ENCODE data around the gene OR9G4.

The OR9G4 gene

GRCh38 chr11:56748597-56748996 is at the start of gene OR9G4:
Gene OR9G4, minus strand, starts transcription at chr11:56748697. Its CDS starts 4,931 bp downstream, at chr11:56743766.
- DNase-seq, result no peak

DNA sequence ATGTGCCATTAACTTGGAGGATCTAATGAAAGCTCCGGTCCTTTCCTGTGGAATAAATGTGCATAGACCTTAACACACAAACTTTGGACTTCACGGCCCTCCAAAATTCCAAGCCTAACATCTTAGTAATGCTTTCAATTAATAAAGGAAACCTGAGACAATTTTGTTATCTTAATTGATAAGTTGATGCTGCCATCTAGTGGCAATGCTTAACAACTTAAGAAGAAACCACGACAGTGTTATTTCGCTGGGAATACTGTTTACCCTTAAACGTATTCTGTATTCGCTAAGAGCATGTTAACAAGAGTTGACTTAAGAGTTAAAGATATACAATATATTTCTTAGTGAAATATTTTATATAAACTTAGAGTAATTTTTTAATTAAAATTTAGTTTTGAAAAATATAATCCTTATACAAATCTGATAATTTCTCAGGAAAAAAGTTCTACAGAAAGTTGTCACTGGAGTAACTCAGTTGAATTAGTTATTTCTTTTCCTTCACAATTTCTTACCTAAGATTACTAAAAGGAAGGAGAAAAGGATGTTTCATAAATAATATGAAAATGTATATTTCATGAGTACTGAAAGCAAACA is 35.0 kb upstream of the OR9G4 start:
- DNase-seq, result no peak

DNA sequence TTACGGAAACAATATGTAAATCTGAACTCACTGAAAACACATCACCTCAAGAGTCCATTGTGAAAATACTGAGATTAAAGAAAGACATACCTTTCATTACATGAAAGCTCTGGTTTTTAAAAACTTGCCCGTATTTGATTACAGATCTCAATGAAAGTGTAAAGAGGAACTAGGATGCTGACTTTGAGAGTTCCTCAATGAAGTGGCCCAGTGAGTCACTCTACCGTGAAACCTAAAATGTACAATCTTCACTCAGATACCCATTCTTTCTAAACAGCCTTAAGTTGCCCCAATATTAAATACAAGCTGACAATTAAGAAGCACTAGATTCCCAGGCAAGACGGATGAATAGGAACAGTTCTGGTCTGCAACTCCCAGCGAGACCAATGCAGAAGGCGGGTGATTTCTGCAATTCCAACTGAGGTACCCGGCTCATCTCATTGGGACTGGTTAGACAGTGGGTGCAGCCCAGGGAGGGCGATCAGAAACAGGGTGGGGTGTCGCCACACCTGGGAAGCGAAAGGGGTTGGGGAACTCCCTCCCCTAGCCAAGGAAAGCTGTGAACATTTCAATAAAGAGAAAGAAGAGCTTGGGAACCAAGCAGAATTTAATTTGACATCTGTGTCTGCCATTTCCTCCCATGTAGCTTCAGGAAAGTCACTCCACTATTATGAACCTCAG is 33.8 kb upstream of the OR9G4 start:
- DNase-seq, result no peak

- no peak for DNase-seq
Observed at GRCh38 chr11:56776809-56777208, 28.3 kb upstream of the OR9G4 start.

GRCh38 chr11:56764976-56765375 is 16.5 kb upstream of the OR9G4 start:
- DNase-seq, result no peak

DNA sequence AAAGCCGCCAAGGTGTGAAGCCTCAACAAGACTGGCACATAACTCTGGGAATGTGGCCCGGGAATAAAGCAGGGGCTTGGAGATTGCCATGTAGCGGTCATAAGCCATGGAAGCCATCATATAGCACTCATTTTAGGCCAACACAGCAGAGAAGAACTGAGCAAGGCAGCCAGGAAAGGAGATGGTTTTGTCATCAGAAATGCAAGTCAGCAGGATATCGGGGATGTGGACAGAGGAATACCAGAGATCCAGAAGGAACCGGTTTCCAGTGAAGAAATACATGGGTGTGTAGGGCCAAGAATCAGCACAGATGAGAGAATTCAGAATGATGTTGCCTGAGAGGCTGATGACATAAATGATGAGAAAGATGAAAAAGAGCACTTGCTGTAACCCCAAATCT is 3.0 kb upstream of the OR9G4 start:
- DNase-seq, result no peak

DNA sequence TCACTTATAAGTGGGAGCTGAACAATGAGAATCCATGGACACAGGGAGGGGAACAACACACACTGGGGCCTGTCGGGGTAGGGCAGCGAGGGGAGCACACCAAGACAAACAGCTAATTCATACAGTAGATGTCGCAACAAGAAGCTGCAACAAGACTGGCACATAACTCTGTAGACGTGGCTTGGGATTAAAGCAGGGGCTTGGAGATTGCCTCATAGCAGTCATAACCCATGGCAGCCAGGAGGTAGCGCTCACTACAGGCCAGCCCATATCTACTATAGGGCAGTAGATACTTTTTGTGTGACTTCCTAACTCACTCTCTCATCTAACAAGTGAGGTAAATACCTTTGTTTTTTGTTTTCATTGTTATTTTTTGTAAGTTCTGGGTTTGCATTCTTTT is 1.7 kb upstream of the OR9G4 start:
- DNase-seq, result no peak

DNA sequence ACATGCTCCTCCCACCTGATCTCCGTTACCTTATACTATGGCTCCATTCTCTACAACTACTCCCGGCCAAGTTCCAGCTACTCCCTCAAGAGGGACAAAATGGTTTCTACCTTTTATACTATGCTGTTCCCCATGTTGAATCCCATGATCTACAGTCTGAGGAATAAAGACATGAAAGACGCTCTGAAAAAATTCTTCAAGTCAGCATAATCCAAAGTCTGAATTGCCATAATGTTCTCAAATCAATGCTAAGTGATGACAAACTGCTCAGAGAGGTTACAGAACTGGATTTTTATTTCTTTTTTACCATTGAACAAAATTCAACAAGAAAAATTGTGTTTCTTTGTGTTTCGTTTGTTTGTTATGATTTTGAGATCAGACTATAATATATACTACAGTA is 7.6 kb downstream of the OR9G4 start:
- no peak for DNase-seq

DNA sequence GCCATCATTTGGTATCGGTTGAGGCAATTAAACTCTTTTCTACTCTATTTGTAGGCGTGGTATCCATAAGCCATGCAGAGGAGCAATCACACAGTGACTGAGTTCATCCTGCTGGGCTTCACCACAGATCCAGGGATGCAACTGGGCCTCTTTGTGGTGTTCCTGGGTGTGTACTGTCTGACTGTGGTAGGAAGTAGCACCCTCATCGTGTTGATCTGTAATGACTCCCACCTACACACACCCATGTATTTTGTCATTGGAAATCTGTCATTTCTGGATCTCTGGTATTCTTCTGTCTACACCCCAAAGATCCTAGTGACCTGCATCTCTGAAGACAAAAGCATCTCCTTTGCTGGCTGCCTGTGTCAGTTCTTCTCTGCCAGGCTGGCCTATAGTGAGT is 8.4 kb downstream of the OR9G4 start:
- DNase-seq, result no peak

GRCh38 chr11:56720513-56720912 is 28.0 kb downstream of the OR9G4 start:
- no peak for DNase-seq

GRCh38 chr11:56716379-56716854 is 32.1 kb downstream of the OR9G4 start:
- DNase-seq, result no peak

DNA sequence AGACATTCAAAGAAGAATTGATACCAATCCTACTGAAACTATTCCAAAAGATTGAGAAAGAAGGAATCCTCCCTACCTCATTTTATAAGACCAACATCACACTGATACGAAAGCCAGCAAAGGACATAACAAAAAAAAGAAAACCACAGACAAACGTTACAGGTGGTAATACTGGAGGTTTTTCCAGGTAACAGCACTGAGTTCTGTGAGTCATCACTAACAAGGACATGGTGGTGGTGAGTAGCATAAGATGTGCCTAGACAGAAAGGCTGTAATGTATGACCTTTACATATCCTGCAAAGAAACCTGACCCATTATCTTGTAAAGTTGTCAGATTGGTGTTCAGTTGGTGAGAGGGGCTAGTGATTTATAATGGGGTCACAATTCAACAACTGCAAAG is 34.3 kb downstream of the OR9G4 start:
- DNase-seq, result no peak

- DNase-seq, result no peak
Observed at GRCh38 chr11:56706486-56706885, 42.0 kb downstream of the OR9G4 start.

GRCh38 chr11:56705784-56706396 is 42.6 kb downstream of the OR9G4 start:
- no peak for DNase-seq

DNA sequence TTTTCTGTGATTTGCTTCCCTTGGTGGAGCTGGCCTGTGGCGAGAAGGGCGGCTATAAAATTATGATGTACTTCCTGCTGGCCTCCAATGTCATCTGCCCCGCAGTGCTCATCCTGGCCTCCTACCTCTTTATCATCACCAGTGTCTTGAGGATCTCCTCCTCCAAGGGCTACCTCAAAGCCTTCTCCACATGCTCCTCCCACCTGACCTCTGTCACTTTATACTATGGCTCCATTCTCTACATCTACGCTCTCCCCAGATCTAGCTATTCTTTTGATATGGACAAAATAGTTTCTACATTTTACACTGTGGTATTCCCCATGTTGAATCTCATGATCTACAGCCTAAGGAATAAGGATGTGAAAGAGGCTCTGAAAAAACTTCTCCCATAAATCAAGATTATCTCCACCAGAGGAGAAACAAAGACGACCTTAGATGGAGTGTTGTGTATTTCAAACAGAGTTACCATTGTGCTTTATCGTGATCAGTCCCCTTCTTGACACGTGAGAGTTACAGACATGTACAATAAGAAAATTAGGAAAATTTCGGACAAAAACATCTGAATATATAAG is 47.5 kb downstream of the OR9G4 start:
- DNase-seq, result no peak

GRCh38 chr11:56700242-56700913 is 48.1 kb downstream of the OR9G4 start:
- no peak for DNase-seq

DNA sequence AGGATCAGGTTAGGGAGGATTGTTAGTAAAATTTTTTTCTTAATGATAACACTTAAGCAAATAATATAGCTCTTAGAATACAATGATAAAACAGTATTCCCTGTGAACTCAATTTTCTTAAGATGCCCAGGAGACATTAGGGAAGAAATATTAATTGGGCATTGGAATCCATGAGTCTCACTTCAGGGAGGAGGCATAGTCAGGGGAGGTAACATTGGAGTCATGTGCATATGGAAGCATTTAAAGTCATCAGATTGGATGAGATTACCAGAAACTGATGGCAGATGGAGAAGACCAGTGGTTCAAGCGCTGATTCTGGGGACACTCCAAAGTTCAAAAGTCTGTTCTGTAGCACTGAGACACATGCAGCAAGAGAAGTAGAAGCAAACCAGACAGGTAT is 49.7 kb downstream of the OR9G4 start, which contains the start of gene OR9G1:
Gene OR9G1 (plus strand): TSS at position 301 of the 400 bp plus-strand sequence. CDS start 1,293 bp downstream, outside the sequence.
- no peak for DNase-seq

DNA sequence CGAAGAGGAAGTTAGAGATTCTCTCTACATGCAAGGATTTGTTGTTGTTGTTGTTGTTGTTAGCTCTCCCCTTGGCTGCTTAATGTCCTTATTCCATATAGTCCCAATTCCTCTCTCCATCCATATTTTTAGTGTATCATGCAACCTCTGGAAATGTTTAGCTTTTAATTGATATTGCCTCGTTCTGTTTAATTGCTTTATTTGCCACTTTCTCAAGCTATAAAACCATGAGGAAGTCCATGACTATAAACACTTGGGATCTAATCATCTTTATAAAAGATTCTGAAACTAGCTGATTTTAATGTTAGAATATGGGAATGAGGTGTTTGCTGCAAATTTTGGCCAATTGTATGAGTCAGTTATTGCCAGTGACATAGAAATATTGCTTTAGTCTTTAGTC is 55.1 kb downstream of the OR9G4 start:
- DNase-seq, result no peak
